Hypothalamus (tissue), 51 donors: ENCODE measurements around the gene SCAPER.
"Not testable (repeated sequence)": the region's sequence is repeated elsewhere in the genome, so short reads cannot be mapped to it uniquely, and the experiment has no call there.

Source experiments
- DNase-seq, 51 donors: peaks; one replicate each; lab custom pipeline; 2025; lab: John Stamatoyannopoulos, UW

The SCAPER gene

DNA sequence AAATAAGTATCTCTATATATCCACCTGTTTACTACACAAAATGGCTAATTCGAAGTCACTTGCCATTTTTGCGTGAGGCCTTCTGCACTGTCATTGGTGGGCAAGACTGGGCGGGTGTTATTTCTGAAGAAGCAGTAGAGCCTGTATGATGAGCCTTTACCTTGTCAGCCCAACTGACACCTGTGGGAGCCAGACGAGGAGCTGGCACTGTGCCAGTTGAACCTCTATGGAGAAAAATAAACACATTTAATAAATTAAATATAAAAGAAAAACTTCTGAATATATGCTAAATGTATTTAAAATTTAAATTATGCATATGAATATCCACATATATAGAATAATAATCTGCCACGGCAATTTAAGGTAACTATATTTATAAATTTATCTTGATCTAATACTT, 109.9 kb downstream of the SCAPER start:
- no peak for DNase-seq

DNA sequence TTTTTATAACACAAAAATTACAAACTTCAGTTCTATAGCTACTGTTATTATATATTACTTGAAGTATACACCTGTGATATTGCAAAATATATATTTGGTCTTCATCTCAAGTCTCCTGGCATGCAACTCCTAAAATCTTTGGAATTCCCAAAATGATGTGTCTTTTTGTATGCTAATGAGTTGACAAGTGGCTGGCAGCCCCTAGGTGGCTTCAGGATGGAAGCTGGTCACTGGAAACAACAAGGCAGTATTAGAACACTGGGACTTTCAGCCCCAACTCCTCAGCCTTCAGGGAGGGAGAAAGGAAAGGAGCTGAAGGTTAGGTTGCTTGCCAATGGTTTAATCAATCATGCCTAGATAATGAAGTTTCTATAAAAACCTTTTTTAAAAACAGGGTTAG, 112.0 kb downstream of the SCAPER start:
- no peak for DNase-seq

DNA sequence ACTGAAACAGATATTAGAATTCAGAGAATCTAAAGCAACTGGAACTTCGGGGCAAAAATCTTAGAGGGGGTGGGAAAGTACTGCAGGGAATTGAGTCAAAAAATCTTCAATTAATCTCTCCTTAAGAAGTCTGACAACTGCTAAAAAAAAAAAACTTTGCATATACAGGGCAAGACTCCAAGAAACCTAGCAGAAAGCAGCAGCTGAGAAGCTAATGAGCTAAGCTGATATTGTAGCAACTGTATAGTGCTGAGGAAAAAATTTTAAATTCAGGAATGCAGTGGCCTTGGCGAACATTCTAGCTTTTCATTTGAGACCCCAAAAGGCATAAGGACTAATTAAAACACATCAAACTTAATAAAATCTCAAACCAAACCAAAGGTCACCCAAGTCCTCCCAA, 113.6 kb downstream of the SCAPER start:
- no peak for DNase-seq

DNA sequence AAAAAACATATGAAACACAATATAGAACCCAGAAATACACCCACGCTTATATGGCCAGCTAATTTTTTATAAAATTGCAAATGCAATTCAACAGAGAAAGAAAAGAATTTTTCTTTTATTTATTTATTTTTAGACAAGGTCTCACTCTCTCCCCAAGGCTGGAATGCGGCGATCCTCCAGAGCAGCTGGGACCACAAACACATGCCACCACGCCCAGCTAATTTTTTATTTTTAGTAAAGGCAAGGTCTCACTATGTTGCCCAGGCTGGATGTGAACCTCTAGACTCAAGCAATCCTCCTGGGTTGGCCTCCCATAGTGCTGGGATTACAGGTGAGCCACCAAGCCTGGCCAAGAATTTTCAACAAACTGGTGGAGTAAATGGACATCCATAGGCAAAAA, 117.9 kb downstream of the SCAPER start:
- DNase-seq: no peak

DNA sequence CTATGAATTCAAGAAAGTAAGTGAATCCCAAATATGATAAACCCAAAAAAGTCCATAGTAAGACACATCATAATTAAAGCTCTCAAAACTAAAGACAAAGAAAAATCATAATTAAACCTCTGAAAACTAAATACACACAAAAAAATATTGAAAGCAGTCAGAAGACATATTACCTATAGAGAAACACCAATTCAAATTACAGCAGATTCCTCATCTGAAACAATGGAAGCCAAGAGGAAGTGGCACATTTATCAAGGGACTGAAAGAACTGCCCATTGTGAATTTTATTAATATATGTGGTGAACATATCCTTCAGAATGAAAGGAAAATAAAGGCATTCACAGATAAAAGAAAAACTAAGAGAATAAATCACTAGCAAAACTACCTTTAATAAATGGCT, 128.2 kb downstream of the SCAPER start:
- no peak for DNase-seq

DNA sequence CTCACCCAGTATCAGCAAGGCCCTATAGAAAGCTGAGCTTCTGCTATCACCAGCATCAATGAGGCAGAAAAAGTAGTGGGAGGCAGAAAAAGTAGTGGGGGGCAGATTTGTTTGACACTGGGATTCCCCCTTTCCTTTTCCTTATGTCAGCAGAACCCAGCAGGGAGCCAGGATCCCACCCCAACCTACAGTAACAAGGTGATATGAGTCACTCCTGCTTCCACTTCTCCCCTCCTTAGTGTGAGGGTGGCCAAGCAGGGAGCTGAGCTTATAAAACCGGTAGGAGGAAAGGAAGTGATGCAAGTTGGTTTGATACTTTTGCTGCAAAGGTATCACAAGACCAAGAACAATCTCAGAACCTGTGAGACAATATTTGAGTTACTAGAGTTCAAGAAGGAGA, 128.7 kb downstream of the SCAPER start:
- no peak for DNase-seq

DNA sequence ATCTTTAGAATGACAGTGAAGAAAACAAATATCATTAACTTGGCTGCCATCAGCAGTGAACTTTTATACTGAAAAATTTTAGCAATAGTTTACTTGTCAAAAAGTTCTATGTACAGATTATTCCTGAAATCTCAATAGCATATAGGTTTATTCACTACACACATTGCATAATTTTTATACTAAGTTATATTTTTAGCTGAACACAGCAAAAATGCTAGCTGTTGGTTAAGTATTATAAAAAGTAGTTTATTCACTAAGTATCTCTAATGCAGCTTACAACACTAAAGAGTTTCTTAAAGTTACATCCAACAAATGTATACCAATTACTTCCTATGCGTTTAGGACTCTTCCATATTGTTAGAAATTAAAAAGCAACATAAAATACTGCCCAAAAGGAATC, 131.9 kb downstream of the SCAPER start:
- DNase-seq: no peak

DNA sequence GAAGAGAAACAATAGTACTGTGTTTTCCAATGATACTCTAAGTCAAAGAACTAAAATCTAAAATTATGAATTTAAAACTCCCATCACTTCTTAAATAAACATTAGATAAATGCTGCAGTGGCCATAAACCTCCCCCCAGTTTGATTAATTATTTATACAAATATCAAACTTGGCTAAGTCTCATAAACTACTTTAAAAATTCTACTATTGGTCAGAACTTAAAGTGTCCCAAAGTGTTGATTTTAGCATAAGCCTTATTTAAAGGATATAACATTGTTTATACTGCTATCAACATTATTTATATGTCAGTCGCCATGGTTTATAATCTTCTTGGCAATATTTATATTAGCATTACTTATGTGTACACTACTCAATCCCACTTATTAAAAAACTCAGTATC, 132.4 kb downstream of the SCAPER start:
- DNase-seq: no peak

DNA sequence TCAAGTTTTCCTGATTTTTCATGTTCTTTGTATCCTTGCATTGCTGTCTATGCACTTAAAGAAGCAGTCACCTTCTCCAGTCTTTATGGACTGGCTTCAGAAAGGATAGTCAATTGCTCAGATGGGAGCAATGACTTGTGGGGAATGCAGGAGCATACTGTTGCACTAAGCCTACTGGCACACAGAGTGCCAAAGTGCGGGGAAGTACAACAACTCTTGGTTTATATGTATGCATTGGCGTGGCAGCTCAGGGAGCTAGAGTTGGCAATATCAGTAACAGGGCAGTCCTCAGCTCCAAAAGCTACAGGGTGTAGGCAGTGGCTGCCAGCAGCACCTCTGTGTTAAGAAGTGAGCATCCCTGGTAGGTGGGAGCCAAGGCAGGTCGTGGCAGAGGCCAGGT, 141.1 kb downstream of the SCAPER start:
- DNase-seq: no peak

DNA sequence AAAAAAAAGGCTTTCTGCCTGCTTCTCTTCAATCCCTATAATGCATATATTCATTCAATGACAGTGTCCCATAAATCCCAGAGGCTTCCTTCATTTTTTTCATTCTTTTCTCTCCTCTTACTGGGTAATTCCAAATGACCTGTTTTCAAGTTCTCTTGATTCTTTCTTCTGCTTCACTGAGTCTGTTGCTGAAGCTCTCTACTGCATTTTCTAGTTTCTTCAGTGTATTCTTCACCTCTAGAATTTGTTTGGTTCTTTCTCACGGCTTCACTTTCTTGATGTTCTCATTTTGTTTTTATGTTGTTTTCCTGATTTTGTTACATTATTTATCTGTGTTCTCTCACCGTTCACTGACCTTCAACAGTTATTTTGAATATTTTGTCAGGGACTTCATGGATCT, 141.6 kb downstream of the SCAPER start:
- DNase-seq: no peak

DNA sequence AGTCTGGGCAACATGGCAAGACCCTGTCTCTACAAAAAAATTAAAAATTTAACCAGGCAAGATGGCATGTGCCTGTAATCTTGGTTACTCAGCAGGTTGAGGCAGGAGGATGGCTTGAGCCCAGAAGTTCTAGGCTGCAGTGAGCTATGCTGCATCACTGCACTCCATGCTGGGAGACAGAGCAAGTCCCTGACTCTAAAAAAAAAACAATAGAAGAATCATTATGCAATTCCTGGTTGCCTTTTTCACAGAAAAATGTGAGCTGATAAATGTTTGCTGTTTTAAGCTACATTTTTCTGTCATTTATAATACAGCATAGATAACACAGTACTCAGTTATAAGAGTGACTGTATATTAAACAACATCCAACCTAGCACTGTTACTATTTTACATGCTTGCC, 148.8 kb downstream of the SCAPER start:
- DNase-seq: no peak

DNA sequence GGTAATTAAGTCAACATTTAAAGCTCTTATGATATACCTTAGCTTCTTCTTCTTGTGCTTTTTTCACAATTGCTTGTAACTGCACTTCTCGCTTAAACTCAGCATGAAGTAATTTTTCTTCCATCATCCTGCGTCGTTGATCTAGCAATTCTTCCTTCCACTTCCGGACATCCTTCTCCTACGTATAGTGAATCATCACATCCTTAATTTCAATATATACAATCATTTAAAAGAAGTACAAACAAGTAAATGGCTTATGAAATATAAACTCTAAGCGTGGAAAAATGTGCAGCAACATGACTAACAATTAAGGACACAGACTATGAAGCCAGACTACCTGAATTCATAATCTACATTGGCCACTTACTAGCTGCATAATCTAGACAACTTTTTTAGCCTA, 151.4 kb downstream of the SCAPER start:
- DNase-seq: no peak

DNA sequence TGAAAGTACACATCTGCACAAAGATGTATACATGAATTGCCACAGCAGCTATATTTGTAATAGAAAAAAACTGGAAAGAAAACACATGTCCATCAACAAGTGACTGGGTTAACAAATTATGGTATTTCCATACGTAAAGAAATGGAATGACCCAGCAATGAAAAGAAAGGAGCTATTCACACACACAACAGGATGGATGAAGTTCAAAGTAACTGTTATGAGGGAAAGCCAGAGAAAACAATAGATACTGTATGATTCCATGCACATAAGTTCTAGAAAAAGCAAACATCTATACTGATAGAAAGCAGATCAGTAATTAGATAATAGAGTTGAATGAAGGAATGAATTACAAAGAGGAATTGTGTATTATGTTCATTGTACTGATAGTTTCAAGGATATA, 152.0 kb downstream of the SCAPER start:
- DNase-seq: no peak

DNA sequence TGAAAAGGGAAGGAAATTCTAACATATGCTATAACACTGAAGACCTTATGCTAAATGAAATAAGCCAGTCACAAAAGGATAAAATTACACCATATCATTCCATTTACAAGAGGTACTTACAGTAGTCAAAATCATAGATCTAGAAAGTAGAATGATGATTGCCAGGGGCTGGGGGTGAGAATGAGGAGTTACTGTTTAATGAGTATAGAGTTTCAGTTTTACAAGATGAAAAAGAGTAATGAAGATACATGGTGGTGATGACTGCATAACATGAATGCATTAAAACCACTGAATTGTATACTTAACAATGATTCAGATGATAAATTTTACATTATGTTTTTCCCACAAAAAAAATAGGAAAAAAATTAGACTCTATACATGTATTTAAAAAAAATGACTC, 152.6 kb downstream of the SCAPER start:
- no peak for DNase-seq

DNA sequence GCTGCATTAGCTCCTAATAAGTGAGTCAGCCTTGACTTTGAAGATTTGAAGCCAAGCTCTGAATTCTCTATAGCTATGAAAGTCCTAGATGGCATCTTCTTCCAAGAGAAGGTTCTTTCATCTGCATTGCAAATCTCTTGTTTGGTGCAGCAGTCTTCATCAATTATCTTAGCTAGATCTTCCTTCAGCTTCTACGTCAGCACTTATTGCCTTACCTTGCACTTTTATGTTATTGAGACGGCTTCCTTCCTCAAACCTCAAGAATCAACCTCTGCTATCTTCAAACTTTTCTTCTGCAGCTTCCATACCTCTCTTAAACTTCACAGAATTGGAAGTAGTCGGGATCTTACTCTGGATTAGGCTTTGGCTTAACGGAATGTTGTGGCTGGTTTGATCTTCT, 167.6 kb downstream of the SCAPER start:
- no peak for DNase-seq

DNA sequence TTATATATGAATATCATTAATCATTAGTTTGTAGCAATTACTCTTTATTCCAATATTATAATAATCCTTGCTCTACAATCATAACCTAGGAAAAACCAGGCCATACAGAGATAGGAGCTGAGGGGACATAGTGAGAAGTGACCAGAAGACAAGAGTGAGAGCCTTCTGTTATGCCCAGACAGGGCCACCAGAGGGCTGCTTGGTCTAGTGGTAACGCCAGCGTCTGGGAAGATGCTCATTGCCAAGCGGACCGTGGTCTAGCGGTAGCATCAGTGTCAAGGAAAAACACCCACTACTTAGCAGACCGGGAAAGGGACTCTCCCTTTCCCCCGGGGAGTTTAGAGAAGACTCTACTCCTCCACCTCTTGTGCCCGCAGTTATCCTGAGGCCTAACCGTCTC, 172.8 kb downstream of the SCAPER start:
- DNase-seq: not testable (repeated sequence)

DNA sequence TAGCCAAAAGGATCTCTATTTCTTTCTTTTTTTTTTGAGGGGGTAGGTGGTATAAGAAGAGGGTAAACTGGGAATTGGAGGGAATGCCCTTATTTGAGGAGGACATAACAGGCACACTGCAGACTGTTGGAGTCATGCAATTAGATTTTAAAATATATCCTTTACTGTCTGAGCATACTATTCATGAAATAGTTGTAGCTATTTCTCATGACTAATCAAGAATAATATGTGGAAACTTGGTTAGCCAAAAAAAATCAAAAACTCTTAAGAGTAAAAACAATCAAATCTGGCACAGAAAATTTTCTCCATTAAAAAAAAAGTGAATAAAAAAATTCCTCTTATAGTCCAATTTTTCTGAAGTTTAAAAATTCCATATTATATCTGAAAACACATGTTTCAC, 174.9 kb downstream of the SCAPER start:
- no peak for DNase-seq

DNA sequence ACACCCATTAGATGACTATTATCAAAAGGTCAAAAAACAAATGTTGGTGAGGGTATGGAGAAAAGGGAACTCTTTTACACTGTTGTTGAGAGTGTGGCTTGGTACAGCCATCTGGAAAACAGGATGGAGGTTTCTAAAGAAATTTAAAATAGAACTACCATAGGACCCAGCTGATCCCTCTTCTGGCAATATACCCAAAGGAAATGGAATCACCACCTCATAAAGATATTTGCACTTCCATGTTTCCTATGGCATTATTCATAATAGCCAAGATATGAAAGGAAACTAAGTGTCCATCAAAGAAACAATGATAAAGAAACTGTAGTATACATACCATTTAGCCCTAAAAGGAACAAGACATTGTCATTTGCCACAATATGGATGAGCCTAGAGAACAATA, 186.3 kb downstream of the SCAPER start:
- DNase-seq: no peak

DNA sequence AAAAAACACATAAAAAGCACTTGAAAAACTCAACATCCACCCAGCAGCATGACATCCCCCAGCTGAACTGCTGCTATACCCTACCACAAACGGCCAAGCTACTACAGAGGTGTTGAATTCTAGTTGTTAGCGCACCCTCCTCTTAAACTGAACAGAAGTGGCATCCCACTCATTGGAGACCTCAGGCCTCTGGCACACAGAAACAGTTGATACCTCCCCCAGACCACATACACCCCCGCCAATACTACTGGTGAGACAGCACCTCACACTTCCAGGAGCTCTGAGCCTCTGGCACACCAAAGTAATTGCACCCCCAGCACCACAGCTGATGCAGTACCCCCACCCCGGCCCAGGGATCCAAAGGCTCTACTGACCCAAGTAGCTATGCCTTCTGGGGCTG, 190.2 kb downstream of the SCAPER start:
- no peak for DNase-seq

DNA sequence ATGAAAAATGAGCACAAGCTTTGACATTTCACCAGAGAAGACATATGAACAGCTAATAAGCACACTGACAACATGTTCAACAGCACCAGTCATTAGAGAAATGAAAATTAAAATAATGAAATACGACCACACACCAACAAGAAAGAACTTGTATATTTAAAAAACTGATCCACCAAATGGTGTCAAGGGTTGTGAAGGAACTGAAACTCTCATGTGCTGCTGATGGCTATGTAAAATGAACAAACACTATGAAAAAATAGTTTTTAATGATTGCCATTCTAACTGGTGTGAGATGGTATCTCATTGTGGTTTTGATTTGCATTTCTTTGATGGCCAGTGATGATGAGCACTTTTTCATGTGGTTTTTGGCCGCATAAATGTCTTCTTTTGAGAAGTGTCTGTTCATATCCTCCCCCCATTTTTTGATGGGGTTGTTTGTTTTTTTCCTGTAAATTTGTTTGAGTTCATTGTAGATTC, 193.8 kb downstream of the SCAPER start:
- no peak for DNase-seq

DNA sequence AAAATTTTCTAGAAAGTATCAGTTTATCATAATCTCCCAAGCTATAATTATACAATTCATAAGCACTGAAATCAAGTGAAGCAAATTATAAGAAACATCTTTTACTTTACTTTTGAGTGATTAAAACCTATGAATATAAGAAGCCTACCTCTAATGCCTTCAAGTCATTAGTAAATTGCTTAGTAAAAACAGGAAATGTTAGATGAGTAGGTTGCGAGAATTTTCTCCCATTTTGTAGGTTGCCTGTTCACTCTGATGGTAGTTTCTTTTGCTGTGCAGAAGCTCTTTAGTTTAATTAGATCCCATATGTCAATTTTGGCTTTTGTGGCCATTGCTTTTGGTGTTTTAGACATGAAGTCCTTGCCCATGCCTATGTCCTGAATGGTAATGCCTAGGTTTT, 201.1 kb downstream of the SCAPER start:
- not testable (repeated sequence) for DNase-seq

DNA sequence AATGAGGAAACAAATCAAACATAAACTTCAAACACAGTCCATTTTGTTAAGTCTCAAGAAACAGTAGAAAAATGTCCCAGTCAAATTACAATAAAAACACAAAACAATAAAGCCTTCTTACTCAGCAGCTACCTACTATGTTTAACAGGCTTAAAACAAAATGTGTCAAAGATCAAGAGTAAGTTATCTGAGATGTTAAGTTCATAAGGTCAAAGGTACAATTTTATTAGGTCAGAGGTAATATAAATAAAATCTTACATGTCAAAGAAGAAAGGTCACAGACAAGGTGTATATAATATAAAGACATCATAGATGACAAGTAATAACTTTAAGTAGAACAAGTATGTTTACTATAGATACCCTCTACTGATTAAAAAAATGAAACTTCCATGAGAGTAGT, 208.3 kb downstream of the SCAPER start:
- no peak for DNase-seq

DNA sequence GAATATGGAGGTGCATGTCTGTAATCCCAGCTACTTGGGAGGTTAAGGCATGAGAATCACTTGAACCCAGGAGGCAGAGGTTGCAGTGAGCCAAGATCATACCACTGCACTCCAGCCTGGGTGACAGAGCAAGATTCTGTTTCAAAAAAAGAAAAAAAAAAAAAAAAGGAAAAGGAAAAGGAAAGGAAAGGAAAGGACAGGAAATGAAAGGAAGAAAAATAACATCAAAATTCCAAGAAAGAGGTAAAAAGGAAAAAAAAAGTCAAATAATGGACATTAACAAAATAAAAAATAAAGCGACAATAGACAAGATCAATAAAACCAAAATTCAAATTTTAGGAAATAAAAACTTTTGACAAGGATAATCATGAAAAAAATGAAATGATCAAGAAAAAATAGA, 212.6 kb downstream of the SCAPER start:
- DNase-seq: not testable (repeated sequence)

DNA sequence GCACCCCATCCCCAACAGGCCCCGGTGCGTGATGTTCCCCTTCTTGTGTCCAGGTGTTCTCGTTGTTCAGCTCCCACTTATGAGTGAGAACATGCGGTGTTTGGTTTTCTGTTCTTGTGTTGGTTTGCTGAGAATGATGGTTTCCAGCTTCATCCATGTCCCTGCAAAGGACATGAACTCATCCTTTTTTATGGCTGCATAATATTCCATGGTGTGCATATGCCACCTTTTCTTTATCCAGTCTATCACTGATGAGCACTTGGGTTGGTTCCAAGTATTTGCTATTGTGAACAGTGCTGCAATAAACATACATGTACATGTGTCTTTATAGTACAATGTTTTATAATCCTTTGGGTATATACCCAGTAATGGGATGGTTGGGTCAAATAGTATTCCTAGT, 217.5 kb downstream of the SCAPER start:
- DNase-seq: not testable (repeated sequence)
